ENCODE measurements around the gene XCR1. TPM values are rescaled to one million over a fixed set of nuclear protein-coding genes. Genes with fewer than 3 reads are reported as not detected.
"Not testable (repeated sequence)": the region's sequence is repeated elsewhere in the genome, so short reads cannot be mapped to it uniquely, and the experiment has no call there.

The XCR1 gene
- total RNA-seq, 1 experiment from 2014 or later, result not detected

GRCh38 chr3:46057716-46058115 lies 30.4 kb upstream of the XCR1 start:
- intact Hi-C loops (cut with micrococcal nuclease; ENCODE audit: unreplicated experiment), result no loop called here
- Histone ChIP-seq H3K36me3 (ENCODE audit: insufficient read depth, low read length, poor library complexity, severe bottlenecking) (no peaks in the 10 kb centered on the region), H3K9me3 (ENCODE audit: low read depth, low read length, poor library complexity, severe bottlenecking) (no peaks in the 10 kb centered on the region), H3K27ac (ENCODE audit: low read depth, low read length, poor library complexity, severe bottlenecking) (no peak overlapping the region), H3K27me3 (replicated peaks; ENCODE audit: insufficient read depth, low read depth, low read length, poor library complexity) (no peaks in the 10 kb centered on the region), H3K4me1 (ENCODE audit: insufficient read depth, low read length, poor library complexity, severe bottlenecking) (no peaks in the 10 kb centered on the region), H3K4me3 (ENCODE audit: low read depth, low read length, poor library complexity, severe bottlenecking) (no peak overlapping the region)
- TF ChIP-seq CTCF (conservative IDR thresholded peaks at IDR 0.05; ENCODE audit: low read depth, low read length), result no peak
- no peak for TF ChIP-seq EZH2 (IDR thresholded peaks at IDR 0.05; ENCODE audit: borderline replicate concordance, low read depth, low read length, poor library complexity, severe bottlenecking)
- no peak for DNase-seq (ENCODE audit: low spot score)
- POLR2A ChIA-PET (ENCODE audit: low non-redundant PET), result no interaction called here
- BruUV-seq (replicated peaks), result no TSS peak
- CTCF ChIA-PET, result no interaction called here

GRCh38 chr3:46056686-46057085 lies 29.4 kb upstream of the XCR1 start:
- Histone ChIP-seq H3K4me1 (ENCODE audit: insufficient read depth, low read length, poor library complexity, severe bottlenecking) (no peaks in the 10 kb centered on the region), H3K27me3 (replicated peaks; ENCODE audit: insufficient read depth, low read depth, low read length, poor library complexity) (no peaks in the 10 kb centered on the region), H3K27ac (ENCODE audit: low read depth, low read length, poor library complexity, severe bottlenecking) (no peak overlapping the region), H3K36me3 (ENCODE audit: insufficient read depth, low read length, poor library complexity, severe bottlenecking) (no peaks in the 10 kb centered on the region), H3K9me3 (ENCODE audit: low read depth, low read length, poor library complexity, severe bottlenecking) (no peaks in the 10 kb centered on the region), H3K4me3 (ENCODE audit: low read depth, low read length, poor library complexity, severe bottlenecking) (no peak overlapping the region)
- ChIA-PET POLR2A (ENCODE audit: low non-redundant PET) (no interaction called here), CTCF (no interaction called here)
- DNase-seq (ENCODE audit: low spot score), result no peak
- no TSS peak for BruUV-seq (replicated peaks)
- intact Hi-C loops (cut with micrococcal nuclease; ENCODE audit: unreplicated experiment), result no loop called here
- TF ChIP-seq EZH2 (IDR thresholded peaks at IDR 0.05; ENCODE audit: borderline replicate concordance, low read depth, low read length, poor library complexity, severe bottlenecking) (no peak), CTCF (conservative IDR thresholded peaks at IDR 0.05; ENCODE audit: low read depth, low read length) (no peak)

- POLR2A ChIA-PET (ENCODE audit: low non-redundant PET); H3K36me3 ChIP-seq (ENCODE audit: insufficient read depth, low read length, poor library complexity, severe bottlenecking); H3K4me3 ChIP-seq (ENCODE audit: low read depth, low read length, poor library complexity, severe bottlenecking); H3K27me3 ChIP-seq (replicated peaks; ENCODE audit: insufficient read depth, low read depth, low read length, poor library complexity); H3K9me3 ChIP-seq (ENCODE audit: low read depth, low read length, poor library complexity, severe bottlenecking); H3K27ac ChIP-seq (ENCODE audit: low read depth, low read length, poor library complexity, severe bottlenecking); intact Hi-C loops (cut with micrococcal nuclease; ENCODE audit: unreplicated experiment); H3K4me1 ChIP-seq (ENCODE audit: insufficient read depth, low read length, poor library complexity, severe bottlenecking); DNase-seq (ENCODE audit: low spot score); BruUV-seq (replicated peaks); CTCF ChIA-PET: not testable (repeated sequence)
Measured at GRCh38 chr3:46053761-46054515, 26.7 kb upstream of the XCR1 start.

GRCh38 chr3:46053265-46053664 lies 26.0 kb upstream of the XCR1 start:
- H3K36me3 ChIP-seq (ENCODE audit: insufficient read depth, low read length, poor library complexity, severe bottlenecking); H3K4me1 ChIP-seq (ENCODE audit: insufficient read depth, low read length, poor library complexity, severe bottlenecking); POLR2A ChIA-PET (ENCODE audit: low non-redundant PET); H3K27ac ChIP-seq (ENCODE audit: low read depth, low read length, poor library complexity, severe bottlenecking); CTCF ChIA-PET; H3K9me3 ChIP-seq (ENCODE audit: low read depth, low read length, poor library complexity, severe bottlenecking); H3K4me3 ChIP-seq (ENCODE audit: low read depth, low read length, poor library complexity, severe bottlenecking); H3K27me3 ChIP-seq (replicated peaks; ENCODE audit: insufficient read depth, low read depth, low read length, poor library complexity); intact Hi-C loops (cut with micrococcal nuclease; ENCODE audit: unreplicated experiment); BruUV-seq (replicated peaks); DNase-seq (ENCODE audit: low spot score): not testable (repeated sequence)

Data from A673 (cell line).